Activated CD4-positive, alpha-beta T cell treated with anti-CD3 and anti-CD28 coated beads, Interleukin-2, amount 10 ng/mL, durations not matched to agents 7 days and 5 days (primary cell): ENCODE measurements around the gene NUDT16L1. TPM values are rescaled to one million over a fixed set of nuclear protein-coding genes. Genes with fewer than 3 reads are reported as not detected.

Experiments
- CTCF ChIA-PET: fragments of 350-600 bp; sonication (Branson Sonifier 250); formaldehyde crosslinking; loops from one replicate; lab custom pipeline; 2021; ENCODE audit warnings: antibody characterized with exemption; lab: Charles Lee
- POLR2A ChIA-PET: fragments of 350-600 bp; sonication (Branson Sonifier 250); formaldehyde crosslinking; loops from one replicate; lab custom pipeline; 2021; ENCODE audit warnings: antibody characterized with exemption; lab: Charles Lee
- DNase-seq: peaks from one replicate; pipeline ENCODE4 v3.0.0-alpha.2; 2020
- H3K27ac Mint-ChIP-seq: one replicate; pipeline ENCODE4 v1.8.0; 2021; ENCODE audit warnings: mild to moderate bottlenecking, moderate library complexity, mixed read lengths
- H3K27me3 Mint-ChIP-seq: one replicate; pipeline ENCODE4 v1.8.0; 2021; ENCODE audit warnings: mixed read lengths
- H3K36me3 Mint-ChIP-seq: one replicate; pipeline ENCODE4 v1.8.0; 2021; ENCODE audit warnings: low read depth, mixed read lengths
- H3K4me1 Mint-ChIP-seq: one replicate; pipeline ENCODE4 v1.8.0; 2021; ENCODE audit warnings: mixed read lengths
- H3K4me3 Mint-ChIP-seq: one replicate; pipeline ENCODE4 v1.8.0; 2021; ENCODE audit warnings: mild to moderate bottlenecking, moderate library complexity, mixed read lengths
- H3K9me3 Mint-ChIP-seq: one replicate; pipeline ENCODE4 v1.8.0; 2021; ENCODE audit warnings: mixed read lengths
- total RNA-seq, 2 experiments: library from RNA; stranded (reverse); gene quantifications; one replicate each; pipeline ENCODE4 v1.2.3, GENCODE V29; 2021

Gene NUDT16L1
- total RNA-seq, 2 experiments from 2014 or later: 32.3 to 35.5 TPM

DNA sequence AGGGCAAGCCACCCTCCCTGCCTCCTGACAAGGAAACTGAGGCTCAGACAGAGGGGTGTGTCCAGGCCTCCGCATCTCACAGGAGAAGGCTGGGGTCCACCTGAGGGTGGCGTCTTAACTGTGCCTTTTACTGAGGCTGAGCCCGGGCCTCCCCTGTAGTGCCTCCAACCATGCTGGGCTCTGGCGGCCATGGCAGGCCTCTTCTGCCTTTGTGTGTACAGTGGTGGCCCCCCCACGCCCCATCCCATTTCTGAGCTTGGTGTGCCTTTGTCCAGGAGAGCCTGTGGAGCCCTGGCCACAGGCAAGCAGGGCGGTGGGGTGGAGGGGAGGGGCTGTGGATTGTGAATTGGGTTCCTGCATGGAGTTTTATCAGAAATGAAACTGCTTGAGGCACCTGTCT is 37.6 kb upstream of the NUDT16L1 start:
- peaks cover 35% of the 10 kb centered on the region for H3K36me3 Mint-ChIP-seq

DNA sequence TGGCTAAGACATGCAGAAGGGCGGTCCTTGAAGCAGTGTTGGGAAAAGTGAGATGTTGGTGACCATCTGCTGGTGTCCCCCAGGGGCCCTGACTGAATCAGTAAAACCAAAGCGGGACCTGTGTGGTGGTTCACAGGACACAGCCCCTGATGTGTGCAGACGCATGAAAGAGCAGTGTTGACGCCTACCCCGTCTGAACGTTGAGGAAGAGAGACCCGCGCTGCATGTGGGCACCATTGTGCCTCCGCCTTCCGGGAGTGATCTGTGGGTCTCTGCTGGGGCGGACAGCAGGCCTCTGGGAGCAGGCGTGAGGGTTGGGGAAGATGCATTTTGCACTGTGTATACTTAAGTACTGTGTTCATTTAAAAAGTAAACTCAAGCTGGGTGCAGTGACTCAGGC is 37.1 kb upstream of the NUDT16L1 start:
- CTCF ChIA-PET: interaction anchor here (1.3 kb wide), 1 partner anchor 21 kb away, joined by 3 read pairs; no protein-coding TSS in a partner anchor
- no peaks in the 10 kb centered on the region for H3K27me3 Mint-ChIP-seq
- no peak overlapping the region for H3K4me3 Mint-ChIP-seq
- POLR2A ChIA-PET: no interaction called here
- no peak for DNase-seq
- no peaks in the 10 kb centered on the region for H3K9me3 Mint-ChIP-seq
- H3K36me3 Mint-ChIP-seq: peaks cover 33% of the 10 kb centered on the region
- H3K4me1 Mint-ChIP-seq: peaks cover 29% of the 10 kb centered on the region
- no peak overlapping the region for H3K27ac Mint-ChIP-seq

More for the DNA sequence above, 37.6 kb upstream of the NUDT16L1 start:
- Mint-ChIP-seq H3K4me1 (peaks cover 26% of the 10 kb centered on the region), H3K9me3 (no peaks in the 10 kb centered on the region), H3K27me3 (no peaks in the 10 kb centered on the region), H3K4me3 (no peak overlapping the region), H3K27ac (no peak overlapping the region)
- CTCF ChIA-PET: interaction anchor here (1.3 kb wide), 1 partner anchor 20 kb away, joined by 3 read pairs; no protein-coding TSS in a partner anchor
- POLR2A ChIA-PET: no interaction called here
- no peak for DNase-seq

DNA sequence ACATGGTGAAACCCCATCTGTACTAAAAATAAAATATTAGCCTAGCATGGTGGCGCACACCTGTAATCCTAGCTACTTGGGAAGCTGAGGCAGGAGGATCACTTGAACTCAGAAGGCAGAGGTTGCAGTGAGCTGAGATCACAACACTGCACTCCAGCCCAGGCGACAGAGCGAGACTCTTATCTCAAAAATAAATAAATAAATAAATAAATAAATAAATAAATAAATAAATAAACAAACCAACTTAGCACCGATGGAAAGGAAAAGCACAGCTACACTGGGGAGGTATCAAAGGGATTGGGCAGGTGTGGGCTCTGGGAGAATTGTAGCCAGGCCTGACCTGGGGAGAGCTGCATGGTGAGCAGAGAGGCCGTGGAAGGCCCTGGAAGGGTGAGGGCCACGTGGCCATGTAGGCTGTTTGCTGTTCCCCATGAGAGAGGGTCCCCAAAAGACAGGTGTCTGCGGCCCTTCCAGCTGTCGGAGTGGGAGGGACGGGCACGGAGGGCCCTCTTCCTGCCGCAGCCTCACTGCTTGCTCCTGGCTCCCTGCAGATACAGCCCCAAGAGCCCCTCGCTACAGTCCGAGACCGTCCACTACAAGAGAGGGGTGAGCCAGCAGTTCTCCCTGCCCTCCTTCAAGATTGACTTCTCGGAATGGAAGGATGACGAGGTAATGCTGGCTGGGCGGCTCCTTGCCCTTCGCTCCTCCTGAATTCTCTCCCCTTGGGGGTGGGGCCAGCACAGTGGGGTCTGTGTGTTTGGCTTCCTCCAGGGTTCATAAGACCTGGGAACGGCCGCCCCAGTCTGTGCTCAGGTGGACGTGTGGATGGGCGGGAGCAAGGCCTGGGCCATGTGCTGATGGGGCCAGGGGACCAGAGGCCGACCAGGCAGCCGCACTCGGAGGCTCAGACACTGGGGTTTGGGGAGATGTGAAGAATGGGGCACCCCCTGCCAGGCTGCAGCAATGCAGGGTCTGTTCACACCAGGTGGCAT is 36.4 kb upstream of the NUDT16L1 start:
- Mint-ChIP-seq H3K27ac (no peak overlapping the region), H3K36me3 (peaks cover 32% of the 10 kb centered on the region), H3K9me3 (no peaks in the 10 kb centered on the region), H3K4me3 (no peak overlapping the region), H3K4me1 (peaks cover 36% of the 10 kb centered on the region), H3K27me3 (no peaks in the 10 kb centered on the region)
- DNase-seq: no peak
- CTCF ChIA-PET: interaction anchor here (1.3 kb wide), 1 partner anchor 21 kb away, joined by 3 read pairs; no protein-coding TSS in a partner anchor
- POLR2A ChIA-PET: no interaction called here

DNA sequence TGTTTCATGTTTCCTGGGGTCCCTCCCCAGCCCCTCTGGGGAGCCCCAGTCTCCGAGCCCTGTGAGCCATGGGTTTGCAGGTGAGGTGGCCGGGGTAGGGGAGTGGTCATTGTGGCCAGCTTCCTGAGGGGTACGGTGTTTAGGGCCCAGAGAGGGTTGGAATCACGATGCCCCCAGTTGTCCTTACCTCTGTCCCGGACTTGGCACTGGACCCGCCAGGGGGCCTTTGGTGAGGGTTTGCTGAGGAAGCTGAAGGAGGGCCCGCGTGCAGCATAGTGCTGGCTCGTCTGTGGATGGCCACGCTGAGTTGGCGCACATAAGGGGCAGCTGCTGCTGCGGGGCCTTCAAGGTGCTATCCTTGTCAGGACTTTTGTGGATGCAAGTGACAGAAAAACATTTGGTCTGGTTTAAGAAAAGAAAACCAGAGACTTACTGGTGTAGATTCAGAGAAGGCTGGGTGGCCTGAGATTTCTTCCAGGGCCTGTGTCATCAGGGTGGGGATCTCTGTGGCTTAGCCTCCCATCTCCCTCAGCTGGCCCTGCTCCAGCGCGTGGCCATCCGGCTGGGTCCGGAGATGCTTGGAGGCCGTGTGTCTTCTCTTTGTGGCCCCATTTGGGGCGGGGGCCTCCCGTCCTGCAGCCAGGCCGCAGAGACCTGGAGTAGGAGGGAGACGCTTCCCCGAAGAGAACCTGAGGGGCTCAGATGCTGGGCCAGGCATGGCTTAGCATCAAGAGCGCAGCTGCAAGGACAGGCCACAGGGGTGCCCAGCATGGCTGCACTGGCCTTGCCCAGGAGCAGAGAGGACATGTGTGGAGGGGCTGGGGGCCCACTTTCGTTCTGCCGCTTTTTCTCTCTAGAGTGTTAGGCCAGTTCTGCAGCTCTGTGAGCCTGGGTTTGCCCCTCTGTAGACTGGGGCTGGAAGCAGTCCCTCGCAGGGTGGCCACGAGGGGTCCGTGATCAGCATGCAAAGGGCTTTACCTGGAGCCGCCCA is 33.7 kb upstream of the NUDT16L1 start:
- POLR2A ChIA-PET: no interaction called here
- peak overlapping the region; percentile 88 for H3K27ac Mint-ChIP-seq

DNA sequence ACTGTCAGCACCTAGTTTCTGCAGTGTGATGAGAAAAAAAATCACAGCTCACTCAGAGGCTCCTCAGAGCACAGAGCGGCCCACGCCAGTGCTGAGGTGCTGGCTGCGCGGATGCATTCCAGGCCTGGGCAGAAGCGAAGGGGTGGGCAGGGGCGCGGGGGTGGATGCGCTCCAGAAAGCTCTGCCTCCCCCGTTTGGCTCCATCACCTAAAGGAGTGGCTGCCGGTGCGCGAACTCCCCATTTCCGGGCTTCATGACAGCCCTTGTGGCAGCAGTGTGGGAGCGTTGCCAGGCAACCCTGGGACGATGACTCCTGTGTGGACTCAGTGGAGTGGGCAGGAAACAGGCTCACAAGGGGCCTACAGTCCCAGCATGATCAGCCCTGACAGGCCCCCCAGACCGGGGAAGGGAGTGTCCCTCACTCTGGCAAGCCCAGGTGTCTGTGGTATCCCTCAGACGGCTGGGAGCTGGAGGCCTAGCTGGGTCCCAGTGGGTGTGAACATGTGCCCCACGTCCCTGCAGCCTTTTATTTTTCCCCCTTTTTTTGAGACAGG is 32.8 kb upstream of the NUDT16L1 start:
- Mint-ChIP-seq H3K27me3 (no peaks in the 10 kb centered on the region), H3K27ac (peak overlapping the region; percentile 88), H3K4me1 (peaks cover 69% of the 10 kb centered on the region), H3K9me3 (no peaks in the 10 kb centered on the region), H3K4me3 (peak overlapping the region; percentile 22), H3K36me3 (peaks cover 39% of the 10 kb centered on the region)
- ChIA-PET CTCF (interaction anchor here (0.6 to 3.2 kb wide), 6 partner anchors 10 to 432 kb away, joined by 3 to 18 read pairs (median 4); partner anchors contain the start of gene MGRN1), POLR2A (interaction anchor here (0.6 kb wide), 1 partner anchor 13 kb away, joined by 3 read pairs; no protein-coding TSS in a partner anchor)
- peak; percentile 86 for DNase-seq

More for the DNA sequence above, 33.7 kb upstream of the NUDT16L1 start:
- peak overlapping the region; percentile 22 for H3K4me3 Mint-ChIP-seq
- H3K27me3 Mint-ChIP-seq: no peaks in the 10 kb centered on the region
- no peaks in the 10 kb centered on the region for H3K9me3 Mint-ChIP-seq
- no peak for DNase-seq
- CTCF ChIA-PET: interaction anchor here (0.9 to 3.2 kb wide), 4 partner anchors 9 to 36 kb away, joined by 4 to 18 read pairs (median 8); partner anchors contain the start of gene MGRN1
- peaks cover 37% of the 10 kb centered on the region for H3K36me3 Mint-ChIP-seq
- H3K4me1 Mint-ChIP-seq: peaks cover 61% of the 10 kb centered on the region

DNA sequence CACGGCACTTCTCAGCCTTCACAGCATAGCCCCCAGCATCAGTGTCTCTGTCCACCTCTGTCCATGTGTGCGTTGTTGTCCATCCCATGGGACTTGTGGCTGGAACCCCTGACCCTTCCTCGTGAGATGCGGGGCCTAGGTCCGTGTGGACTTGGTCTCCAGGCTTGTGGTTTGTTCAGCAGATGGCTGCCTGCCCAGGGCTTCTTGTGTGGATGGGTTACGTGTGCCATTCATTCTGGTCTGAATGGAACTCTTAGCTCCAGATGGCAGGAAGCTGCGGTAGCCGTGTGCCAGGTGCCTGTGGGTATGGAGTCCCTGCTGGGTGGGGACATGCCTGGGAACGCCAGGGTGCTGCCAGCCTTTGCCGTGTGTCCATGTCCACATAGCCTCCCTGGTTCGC is 31.7 kb upstream of the NUDT16L1 start:
- no peak for DNase-seq
- ChIA-PET POLR2A (no interaction called here), CTCF (interaction anchor here (0.5 to 3.2 kb wide), 5 partner anchors 9 to 141 kb away, joined by 3 to 18 read pairs (median 4); no protein-coding TSS in a partner anchor)
- Mint-ChIP-seq H3K4me3 (no peak overlapping the region), H3K4me1 (peaks cover 79% of the 10 kb centered on the region), H3K9me3 (no peaks in the 10 kb centered on the region), H3K27me3 (no peaks in the 10 kb centered on the region), H3K36me3 (peaks cover 38% of the 10 kb centered on the region), H3K27ac (peak overlapping the region; percentile 36)

DNA sequence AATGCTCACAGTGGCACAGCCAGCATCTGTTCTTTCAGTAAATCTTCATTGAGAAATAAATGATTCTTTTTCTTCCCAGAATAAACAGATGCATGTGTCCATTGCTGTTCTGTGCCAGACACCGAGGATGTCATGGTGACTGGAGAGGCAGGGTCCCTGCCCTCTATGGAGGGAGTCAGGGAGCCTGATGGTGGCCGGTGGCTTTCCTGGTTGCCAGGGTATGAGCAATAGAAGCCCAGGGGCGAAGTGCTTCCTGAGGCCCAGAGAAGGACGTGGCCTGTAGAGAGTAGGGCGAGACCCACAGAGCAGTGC is 29.9 kb upstream of the NUDT16L1 start:
- peak overlapping the region; percentile 56 for H3K4me3 Mint-ChIP-seq

DNA sequence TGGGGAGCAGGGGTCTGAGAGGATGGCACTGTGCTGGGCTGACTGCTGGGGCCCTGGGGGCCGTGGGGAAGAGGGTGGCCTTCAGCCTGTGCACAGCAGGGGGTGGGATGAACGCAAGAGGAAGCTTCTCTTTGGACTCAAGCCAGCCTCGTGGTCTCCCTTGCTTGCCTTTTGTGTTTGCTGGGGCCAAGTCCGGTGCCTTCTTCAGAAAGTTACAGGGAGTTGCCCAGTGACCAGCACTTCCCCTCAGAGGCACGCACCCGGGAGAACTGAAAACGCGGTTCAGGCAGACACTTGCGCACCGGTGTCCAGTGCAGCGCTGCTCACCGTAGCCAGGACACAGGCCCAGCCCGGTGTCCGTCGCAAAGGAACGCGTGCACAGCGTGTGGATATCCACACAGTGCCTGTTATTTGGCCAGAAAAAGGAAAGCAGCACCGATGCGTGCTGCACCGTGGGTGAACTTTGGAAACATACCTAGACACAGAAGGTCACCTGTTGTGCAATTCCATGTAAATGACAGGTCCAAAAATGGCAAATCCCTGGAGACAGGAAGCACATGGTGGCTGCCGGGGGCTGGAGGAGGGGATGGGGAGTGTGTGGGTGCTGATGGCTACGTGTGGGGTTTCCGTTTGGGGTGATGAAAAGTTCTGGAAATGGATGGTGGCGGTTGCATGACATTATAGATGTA is 29.4 kb upstream of the NUDT16L1 start:
- peaks cover 77% of the 10 kb centered on the region for H3K4me1 Mint-ChIP-seq

More for the DNA sequence above, 29.9 kb upstream of the NUDT16L1 start:
- ChIA-PET POLR2A (no interaction called here), CTCF (no interaction called here)
- H3K4me1 Mint-ChIP-seq: peaks cover 82% of the 10 kb centered on the region
- peak overlapping the region; percentile 93 for H3K27ac Mint-ChIP-seq
- DNase-seq: no peak
- peaks cover 44% of the 10 kb centered on the region for H3K36me3 Mint-ChIP-seq
- no peaks in the 10 kb centered on the region for H3K9me3 Mint-ChIP-seq
- no peaks in the 10 kb centered on the region for H3K27me3 Mint-ChIP-seq

DNA sequence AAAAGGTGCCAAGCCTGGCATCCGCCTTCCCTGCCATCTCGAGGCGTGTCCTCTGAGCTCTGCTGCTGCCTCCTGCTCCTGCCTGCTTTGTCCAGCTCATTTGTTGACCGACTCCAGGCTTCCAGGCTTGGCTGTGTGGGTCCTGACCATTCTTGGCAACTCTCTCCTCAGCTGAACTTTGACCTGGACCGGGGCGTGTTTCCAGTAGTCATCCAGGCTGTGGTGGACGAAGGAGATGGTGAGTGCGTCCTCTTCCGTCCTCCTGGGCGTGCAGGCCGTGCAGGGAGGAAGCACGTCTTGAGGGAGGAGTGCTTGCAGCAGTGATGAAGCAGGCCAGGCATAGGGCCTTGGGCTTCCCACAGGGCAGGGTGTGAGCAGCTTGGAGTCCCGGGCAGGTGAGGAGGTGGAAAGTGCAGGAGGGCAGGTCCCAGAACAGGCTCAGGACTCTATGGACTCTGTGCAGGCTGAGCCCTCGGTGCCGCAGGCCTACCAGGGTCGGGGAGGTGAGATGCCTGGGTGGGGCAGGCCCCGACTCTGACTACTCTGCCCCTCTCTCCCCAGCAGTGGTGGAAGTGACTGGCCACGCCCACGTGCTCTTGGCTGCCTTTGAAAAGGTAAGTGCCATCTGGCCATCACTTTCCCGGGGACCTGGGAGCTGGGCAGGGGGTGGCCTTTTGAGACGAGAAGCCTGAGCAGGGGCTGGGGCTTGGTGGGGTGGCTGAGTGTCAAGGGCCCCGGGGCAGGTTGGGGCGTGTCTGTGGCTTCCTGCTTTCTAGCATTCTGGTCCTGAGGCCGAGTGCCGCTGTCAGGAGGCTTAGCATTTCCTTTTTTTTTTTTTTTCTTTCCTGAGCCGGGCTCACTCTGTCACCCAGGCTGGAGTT is 28.6 kb upstream of the NUDT16L1 start:
- Mint-ChIP-seq H3K36me3 (peaks cover 37% of the 10 kb centered on the region), H3K27ac (peak overlapping the region; percentile 93), H3K27me3 (no peaks in the 10 kb centered on the region), H3K4me3 (peak overlapping the region; percentile 56), H3K9me3 (no peaks in the 10 kb centered on the region), H3K4me1 (peaks cover 69% of the 10 kb centered on the region)
- ChIA-PET CTCF (interaction anchor here (0.9 to 1.6 kb wide), 2 partner anchors 11 to 40 kb away, joined by 3 read pairs; partner anchors contain the start of gene MGRN1), POLR2A (no interaction called here)
- DNase-seq: peak; percentile 82

More for the DNA sequence above, 29.4 kb upstream of the NUDT16L1 start:
- Mint-ChIP-seq H3K27me3 (no peaks in the 10 kb centered on the region), H3K9me3 (no peaks in the 10 kb centered on the region), H3K36me3 (peaks cover 40% of the 10 kb centered on the region), H3K27ac (peak overlapping the region; percentile 93), H3K4me3 (peak overlapping the region; percentile 56)
- no peak for DNase-seq
- POLR2A ChIA-PET: no interaction called here
- CTCF ChIA-PET: interaction anchor here (1.6 kb wide), 1 partner anchor 39 kb away, joined by 3 read pairs; the partner anchor contains the start of gene MGRN1

DNA sequence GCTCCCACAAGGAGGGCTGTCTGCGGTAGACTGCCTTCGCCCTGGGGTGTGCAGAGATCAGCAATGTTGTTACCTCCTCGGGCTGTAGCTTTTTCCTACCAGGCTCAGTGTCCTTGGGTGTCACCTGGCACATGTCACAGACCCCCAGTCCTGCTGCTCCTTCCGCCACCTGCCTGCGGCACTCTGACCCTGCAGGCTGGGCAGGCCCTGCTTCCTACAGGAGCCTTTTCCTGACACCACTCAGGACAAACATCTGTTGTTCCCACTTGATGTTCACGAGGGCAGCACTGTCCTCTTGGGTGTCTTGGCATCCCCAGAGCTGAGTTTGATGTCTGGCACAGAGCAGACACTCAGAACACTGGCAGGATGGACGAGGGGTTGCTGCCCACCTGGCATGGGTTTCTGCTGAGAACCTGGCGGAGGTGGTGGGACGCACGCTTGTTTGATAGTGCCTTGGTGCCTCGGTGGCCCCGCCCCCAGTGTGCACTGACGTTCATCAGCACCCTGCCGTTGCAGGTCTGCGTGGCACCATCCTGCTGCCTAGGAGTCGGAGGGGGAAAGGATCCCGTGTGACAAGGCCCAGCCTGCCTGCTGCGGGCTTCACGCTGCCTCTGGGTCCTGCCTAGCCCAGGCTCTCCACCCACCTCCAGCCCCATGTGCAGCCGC is 26.7 kb upstream of the NUDT16L1 start:
- H3K4me3 Mint-ChIP-seq: no peak overlapping the region
- POLR2A ChIA-PET: no interaction called here

More for the DNA sequence above, 26.7 kb upstream of the NUDT16L1 start:
- Mint-ChIP-seq H3K9me3 (no peaks in the 10 kb centered on the region), H3K36me3 (peaks cover 38% of the 10 kb centered on the region), H3K4me1 (peaks cover 50% of the 10 kb centered on the region), H3K27me3 (no peaks in the 10 kb centered on the region), H3K27ac (peak overlapping the region; percentile 73)
- no peak for DNase-seq
- CTCF ChIA-PET: interaction anchor here (0.7 kb wide), 1 partner anchor 17 kb away, joined by 3 read pairs; no protein-coding TSS in a partner anchor
